Gastrocnemius medialis (tissue), 4 donors: ENCODE results near the gene MDM2.

ENCODE experiments used
- CTCF ChIP-seq, 5 experiments: fragments of 450-650 bp in 3 of 5; fragments of 200-600 bp in 2 of 5; sonication (generic) in 2 of 5; IDR thresholded peaks in 4 of 5; conservative IDR thresholded peaks in 1 of 5; 1 replicate in 4 of 5; 2 replicates in 1 of 5; pipeline ENCODE4 v1.5.1; 2016 to 2019; ENCODE audit warnings: antibody characterized with exemption in 5 of 5, mild to moderate bottlenecking in 3 of 5, moderate library complexity in 3 of 5
- POLR2A ChIP-seq, 2 donors: fragments of 450-650 bp; IDR thresholded peaks; one replicate each; pipeline ENCODE4 v1.6.1; 2017; ENCODE audit warnings: antibody characterized with exemption in 2 of 2, mild to moderate bottlenecking in 2 of 2, moderate library complexity in 2 of 2

DNA sequence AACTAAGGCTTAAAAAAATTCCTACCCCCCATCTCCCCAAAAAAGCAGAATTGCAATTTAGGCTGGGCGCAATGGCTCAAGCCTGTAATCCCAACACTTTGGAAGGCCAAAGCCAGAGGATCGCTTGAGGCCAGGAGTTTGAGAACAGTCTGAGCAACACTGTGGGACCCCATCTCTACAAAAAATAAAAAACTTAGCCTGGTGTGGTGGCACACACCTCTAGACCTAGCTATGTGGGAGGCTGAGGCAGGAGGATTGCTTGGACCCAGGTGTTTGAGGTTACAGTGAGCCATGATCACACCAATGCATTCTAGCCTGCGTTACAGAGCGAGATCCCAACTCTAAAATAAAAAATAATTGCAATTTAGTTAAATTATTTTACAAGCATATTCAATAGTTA, 70.9 kb downstream of the MDM2 start:
- TF ChIP-seq CTCF (IDR thresholded peaks at IDR 0.05 in 4 of 5, conservative IDR thresholded peaks at IDR 0.05 in 1 of 5) (no peak), POLR2A (IDR thresholded peaks at IDR 0.05) (no peak)
